HG02885 (cell line): ENCODE measurements around the gene GAL3ST1.
"Not testable (repeated sequence)": the region's sequence is repeated elsewhere in the genome, so short reads cannot be mapped to it uniquely, and the experiment has no call there.

Experiments used
- ATAC-seq: cut with Tn5 transposase; IDR thresholded peaks from one replicate; pipeline ENCODE4 v1.9.1; 2021; ENCODE audit warnings: mild to moderate bottlenecking; ENCODE audit not compliant: unreplicated experiment, poor library complexity

GAL3ST1 gene, protein sequence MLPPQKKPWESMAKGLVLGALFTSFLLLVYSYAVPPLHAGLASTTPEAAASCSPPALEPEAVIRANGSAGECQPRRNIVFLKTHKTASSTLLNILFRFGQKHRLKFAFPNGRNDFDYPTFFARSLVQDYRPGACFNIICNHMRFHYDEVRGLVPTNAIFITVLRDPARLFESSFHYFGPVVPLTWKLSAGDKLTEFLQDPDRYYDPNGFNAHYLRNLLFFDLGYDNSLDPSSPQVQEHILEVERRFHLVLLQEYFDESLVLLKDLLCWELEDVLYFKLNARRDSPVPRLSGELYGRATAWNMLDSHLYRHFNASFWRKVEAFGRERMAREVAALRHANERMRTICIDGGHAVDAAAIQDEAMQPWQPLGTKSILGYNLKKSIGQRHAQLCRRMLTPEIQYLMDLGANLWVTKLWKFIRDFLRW

DNA sequence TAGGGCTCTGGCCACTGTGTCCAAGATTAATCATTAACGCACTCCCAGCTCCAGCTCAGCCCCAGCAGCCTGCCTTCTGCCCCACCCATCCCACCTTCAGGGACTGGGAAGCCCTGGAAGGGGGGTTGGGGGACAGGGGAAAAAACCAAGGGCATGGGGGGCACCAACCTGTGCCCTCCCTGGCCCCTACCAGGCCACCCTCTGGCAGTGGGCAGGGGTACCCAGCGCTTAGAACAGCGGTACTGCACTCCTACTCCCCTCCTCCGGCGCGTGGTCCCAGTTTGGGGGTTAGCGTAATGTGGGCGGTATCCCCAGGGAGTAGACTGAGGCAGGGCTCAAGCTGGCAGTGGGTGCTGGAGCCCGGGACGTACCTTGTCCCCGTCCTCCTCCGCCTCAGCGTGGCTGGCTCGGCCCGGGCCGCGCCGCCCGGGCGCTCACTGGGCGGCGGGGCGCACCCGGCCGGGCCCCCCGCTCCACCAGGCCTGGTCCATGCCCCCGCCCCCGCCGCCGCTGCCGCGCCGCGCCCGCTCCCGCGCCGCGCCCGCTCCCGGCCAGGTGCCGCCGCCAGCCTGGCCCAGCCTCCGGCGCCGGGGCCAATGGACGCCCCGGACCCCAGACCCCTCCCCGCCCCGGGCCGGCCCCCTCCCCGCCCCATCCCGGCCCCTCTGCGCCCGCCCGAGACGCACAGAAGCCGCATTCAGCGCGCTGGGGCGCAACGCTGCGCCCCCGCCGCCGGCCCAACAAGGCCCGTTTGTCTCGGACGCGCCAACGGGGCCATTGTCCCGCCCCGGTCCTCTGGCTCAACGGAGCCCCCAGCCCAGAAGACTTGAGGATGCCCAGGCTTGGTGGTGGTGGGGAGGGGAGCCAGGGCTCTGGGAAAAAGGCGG lies at the start of gene GAL3ST1:
TSS of gene GAL3ST1 (minus strand) at position 571 of the 887 bp plus-strand sequence. CDS start 17,273 bp downstream, outside the sequence.
- ATAC-seq, result no peak

DNA sequence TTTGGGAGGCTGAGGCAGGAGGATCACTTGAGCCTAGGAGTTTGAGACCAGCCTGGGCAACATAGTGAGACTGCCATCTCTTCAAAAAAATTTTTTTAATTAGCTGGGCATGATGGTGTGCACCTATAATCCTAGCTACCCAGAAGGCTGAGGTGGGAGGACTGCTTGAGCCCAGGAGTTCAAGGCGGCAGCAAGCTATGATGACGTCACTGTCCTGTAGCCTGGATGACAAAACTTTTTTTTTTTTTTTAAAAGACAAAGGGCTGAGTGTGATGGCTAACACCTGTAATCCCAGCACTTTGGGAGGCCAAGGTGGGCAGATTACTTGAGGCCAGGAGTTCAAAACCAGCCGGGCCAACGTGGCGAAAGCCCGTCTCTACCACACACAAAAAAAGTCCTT lies 45.4 kb upstream of the GAL3ST1 start:
- ATAC-seq, result not testable (repeated sequence)

DNA sequence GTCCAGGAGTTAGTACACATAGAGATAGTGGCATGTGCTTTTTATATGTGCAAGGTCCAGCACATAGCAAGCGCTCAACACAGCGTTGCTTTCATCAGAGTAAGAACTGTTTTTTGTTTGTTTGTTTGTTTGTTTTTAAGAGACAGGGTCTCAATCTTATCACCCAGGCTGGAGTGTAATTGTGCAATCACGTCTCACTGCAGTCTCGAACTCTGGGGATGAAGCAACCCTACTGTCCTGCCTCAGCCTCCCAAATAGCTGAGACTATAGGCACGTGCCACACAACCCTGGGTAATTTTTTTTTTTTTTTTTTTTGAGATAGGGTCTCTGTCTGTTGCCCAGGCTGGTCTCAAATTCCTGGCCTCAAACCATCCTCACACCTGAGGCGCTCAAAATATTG lies 43.4 kb upstream of the GAL3ST1 start:
- no peak for ATAC-seq

DNA sequence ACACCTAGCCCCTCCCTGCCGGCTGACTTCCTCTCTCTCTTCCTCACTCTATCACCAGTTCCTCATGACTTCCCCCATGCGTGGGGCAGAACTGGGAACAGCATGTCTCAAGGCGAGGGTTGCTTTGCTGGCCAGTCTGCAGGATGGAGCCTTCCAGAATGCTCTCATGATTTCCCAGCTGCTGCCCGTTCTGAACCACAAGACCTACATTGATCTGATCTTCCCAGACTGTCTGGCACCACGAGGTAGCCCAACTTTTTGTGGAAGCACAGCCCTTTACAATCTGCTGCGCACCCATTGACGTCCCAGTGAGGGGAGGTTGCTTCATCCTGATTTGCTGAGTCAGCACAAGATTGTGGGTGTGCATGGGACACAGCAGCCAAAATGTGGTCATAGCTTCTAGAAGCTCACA lies 41.1 kb upstream of the GAL3ST1 start:
- ATAC-seq, result no peak

DNA sequence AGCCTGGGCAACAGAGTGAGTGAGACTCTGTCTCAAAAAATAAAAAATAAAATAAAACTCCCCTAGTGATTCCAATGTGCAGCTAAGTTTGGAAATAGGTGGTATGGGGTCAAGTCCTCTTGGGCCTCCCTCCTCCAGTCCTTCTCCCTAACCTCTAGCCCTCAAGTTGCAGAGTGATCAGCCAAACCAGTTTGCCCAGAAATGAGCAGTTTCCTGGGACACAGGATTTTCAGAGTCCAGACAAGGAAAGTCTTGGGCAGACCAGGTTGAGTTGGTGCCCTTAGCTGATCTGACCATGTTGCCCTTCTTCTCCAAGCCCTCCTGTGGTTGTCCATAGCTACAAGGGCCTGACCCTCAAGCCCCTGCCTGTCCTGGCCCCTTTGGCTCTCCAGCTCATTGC lies 40.4 kb upstream of the GAL3ST1 start:
- no peak for ATAC-seq

DNA sequence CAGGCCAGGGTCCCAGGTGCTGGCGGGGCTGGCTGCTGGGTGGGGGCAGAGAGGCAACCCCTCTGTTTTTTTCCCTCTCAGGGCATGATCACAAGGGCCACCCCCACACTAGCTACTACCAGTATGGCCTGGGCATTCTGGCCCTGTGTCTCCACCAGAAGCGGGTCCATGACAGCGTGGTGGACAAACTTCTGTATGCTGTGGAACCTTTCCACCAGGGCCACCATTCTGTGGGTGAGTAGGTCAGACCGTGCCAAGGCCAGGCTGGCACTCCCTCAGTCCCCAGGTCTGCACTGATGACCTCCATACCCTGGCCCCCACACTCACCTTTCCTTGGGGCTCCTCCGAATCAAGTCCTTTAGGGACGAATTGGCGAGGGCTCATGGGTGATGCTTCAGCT lies 39.8 kb upstream of the GAL3ST1 start:
- no peak for ATAC-seq

DNA sequence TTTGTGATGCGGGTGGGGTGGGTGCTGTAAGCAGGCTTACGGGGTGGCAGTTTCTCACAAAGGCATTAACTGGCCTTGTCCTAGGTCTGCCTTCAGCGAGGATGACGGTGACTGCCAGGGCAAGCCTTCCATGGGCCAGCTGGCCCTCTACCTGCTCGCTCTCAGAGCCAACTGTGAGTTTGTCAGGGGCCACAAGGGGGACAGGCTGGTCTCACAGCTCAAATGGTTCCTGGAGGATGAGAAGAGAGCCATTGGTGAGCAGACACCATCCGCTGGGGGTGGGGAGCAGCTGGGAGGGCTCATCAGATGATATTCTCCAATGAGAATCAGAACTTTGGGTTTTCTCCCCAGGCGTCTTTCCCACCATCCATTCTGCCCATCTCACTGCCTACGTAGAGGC lies 38.3 kb upstream of the GAL3ST1 start:
- no peak for ATAC-seq

DNA sequence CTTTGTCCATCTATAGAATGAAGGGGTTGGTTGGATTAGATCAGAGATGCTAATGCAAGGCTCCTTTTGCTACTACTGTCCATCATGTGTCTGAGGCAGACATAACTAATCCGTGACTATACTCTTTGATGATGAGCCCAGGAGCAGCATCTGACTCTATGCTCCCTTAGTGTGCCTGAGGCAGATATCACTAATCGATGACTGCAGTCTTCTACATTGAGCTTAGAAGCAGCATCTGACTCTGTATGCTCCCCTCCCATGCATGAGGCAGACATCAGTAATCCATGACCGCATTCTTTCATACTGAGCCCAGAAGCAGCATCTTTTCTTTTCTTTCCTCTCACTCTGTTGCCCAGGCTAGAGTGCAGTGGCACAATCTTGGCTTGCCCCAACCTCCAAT lies 36.7 kb upstream of the GAL3ST1 start:
- ATAC-seq, result no peak

DNA sequence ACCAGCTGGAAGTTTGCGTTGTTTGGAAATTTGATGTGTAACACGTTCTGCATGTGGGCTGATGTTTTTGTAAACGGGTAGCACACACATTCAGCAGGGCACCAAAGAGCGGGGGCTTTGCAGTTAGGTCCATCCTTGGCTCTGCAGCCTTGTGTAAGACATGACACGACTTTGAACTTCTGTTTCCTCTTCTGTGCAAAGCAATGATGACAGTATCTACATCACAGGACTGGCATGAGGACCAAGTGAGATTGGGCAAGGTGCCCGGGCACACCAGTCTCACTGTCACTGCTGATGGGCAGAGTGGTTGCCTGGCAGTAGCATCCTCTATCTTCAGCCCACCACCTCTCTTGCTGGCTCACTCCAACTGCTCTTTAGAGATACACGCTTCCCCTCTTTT lies 35.8 kb upstream of the GAL3ST1 start:
- no peak for ATAC-seq

DNA sequence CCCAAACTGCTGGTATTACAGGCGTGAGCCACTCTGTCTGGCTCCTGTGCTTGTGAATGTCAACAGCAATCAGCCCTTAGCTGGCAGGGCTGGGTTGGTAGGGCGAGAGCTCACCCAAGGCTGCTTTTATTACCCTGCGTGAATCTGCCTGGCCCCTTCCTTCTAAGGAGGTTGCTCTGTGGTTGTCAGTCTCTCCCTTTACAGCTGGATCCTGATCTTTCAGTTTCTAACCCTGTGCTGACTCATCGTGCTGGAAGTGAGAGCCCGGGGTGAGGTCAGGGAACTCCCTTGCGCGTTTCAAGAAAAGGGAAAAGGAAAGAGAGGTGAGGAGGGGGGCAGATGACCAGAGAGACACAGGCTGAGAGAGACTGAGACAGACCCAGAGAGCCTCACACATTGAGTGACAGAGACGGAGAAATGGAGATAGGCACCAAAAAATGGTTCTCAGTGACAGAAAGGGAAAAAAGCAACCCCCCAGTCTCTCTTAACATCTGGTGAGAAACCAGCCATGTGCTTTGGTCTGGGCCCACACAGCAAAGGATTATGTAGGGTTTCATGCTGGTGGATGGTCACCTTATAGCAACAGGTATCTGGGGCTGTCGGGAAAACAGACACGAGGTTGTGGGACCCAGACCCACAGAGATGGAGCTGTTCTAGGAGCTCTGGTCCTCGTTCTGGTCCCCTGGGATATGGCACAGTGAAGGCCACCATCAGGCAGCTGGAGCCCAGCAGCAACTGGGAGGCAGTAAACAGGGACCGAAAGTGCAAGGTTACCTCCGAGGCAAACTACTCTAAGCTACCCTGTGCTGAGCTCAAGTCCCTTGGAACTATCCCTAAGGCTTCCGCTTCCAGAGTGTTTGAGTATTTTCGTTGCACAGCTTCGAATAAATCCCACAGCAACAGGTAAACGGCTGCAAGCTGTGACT lies 35.1 kb upstream of the GAL3ST1 start:
- no peak for ATAC-seq

DNA sequence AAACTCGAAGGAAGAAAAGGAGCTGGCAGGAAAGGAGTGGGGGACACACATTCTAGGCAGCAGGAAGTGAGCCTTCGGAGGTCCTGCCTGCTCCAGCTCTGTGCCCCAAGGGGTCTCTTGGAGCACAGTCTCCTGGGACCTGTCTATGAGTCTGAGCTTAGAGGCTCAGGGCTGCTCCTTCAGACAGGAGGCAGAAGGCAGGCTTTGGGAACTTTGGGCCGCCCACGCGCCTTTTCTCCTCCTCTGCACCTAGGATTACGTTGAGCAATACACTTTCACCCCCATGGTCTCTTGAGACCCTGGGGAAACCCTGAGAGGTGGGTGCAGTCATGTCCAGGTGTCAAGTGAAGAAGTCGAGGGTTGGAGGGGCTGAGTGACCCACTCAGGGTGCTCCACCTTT lies 33.5 kb upstream of the GAL3ST1 start:
- no peak for ATAC-seq

DNA sequence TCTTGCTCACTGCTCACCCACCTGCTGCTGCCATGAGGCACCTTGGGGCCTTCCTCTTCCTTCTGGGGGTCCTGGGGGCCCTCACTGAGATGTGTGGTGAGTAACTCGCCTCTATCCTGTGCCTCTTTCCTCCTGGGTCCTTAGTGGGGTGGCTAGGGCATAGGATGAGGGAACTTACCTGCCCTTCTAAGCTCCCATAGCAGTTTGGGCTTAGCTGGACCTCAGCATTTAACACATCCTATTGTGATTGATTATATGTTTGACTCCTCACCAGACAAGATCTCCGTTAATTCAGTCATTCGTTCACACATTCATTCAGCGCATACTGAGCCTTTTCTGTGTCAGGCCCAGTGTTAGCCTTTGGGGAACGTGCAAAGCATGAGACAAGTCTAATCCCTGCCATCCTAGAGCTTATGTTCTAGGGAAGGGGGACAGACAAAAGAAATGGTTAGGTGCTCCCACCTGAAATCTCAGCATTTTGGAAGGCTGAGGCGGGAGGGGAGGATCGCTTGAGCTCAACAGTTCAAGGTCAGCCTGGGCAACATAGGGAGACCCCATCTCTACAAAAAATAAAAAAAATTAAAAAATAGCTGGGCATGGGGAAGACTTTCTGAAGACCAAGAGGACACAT lies 33.0 kb upstream of the GAL3ST1 start:
- ATAC-seq, result no peak

DNA sequence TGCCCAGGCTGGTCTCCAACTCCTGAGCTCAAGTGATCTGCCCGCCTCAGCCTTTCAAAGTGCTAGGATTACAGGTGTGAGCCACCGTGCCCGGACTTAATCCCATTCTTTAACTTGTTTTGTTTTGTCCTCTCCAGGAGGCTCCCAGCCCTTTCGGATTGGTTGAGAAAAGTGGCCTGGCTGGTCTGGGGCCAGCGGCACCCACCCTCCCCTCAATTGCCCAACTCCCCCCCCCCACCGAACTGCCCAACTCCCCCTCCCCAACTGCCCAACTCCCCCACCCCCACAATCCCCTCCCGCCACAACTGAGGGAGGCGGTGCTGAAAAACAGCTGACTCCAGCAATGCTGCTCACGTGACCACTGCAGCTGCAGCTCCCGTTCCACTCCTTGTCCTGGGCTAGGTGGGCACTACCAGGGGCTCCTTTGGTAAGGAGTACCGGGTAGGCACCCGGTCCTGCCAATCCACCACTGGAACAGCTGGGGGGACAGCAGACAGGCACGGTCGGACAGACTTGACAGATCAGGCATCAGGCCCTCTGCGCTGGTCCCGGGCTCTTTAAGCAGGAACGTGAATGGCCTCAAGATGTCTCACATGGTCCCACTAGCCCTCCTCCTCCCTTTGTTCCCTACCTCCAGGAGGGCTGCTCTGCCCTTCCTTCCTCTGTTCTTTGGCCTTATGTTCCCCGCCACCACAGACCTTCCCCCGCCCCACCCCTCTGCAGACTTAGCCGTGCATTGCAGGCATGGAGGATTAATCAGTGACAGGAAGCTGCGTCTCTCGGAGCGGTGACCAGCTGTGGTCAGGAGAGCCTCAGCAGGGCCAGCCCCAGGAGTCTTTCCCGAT lies 32.2 kb upstream of the GAL3ST1 start, which contains the start of gene TCN2:
TSS of gene TCN2 (plus strand) at position 720 of the 845 bp plus-strand sequence. CDS start 158 bp downstream, outside the sequence.
- no peak for ATAC-seq

DNA sequence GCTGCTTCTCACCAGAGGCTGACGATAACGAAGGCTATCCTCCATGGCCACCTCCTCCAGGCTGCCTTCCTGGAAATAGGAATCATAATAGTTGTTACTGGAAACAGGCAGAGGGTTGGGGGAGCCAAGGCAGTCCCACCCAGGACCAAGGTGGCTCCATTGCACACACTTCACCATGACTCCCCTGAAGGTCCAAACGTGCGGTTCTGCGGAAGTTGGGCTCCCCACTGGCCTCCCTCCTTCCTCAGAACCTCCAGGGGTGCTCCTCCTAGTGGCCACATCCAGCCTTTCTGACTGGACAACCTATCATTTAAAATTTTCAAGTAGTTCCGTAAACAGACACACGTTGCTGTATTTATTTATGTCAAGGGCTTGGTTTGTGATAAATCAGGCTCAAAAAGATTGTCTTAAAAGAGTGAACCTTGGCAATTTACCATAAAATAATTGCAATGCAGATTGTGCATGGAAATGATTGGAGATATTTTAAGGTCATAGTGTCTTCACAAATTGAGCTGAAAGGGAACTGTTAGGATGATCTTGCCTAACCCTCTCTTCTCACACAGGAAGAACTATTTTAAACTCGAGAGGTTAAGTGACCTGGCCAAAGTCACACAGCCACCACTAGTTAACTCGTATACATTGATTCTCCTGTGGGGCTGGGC lies 31.1 kb upstream of the GAL3ST1 start:
- no peak for ATAC-seq

DNA sequence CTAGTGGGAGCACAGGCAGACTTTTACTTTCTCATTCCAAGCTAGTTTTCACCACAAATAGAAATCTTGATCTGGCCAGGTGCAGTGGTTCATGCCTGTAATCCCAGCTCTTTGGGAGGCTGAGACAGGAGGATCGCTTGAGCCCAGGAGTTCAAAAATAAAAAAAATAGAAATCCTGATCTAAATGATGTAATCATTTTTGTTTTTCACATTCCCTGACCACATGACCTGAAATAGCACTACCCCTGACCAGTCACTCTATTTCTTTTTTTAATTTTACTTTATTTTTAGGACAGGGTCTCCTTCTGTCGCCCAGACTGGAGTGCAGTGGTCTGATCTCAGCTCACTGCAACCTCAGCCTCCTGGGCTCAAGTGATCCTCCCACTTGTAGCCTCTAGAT lies 30.3 kb upstream of the GAL3ST1 start:
- no peak for ATAC-seq

DNA sequence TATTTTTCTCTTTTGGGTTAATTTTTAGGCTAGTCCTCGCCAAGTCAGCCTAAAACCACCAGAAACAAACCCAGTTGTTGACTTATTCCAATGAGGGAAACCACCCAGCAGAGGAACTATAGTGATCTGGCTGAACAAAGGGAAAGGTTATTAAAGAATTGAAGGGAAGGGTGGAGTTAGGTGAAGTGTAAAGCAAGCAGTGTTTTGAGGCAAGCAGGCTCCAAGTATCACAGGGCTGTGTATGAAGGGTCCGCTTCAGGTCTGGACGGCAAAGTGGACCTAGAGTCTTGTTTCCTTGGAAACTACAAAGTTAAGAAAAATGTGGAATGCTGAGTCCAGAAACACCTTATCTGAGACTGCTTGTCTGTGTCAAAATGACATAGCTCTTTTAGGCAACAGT lies 29.3 kb upstream of the GAL3ST1 start:
- ATAC-seq, result no peak

DNA sequence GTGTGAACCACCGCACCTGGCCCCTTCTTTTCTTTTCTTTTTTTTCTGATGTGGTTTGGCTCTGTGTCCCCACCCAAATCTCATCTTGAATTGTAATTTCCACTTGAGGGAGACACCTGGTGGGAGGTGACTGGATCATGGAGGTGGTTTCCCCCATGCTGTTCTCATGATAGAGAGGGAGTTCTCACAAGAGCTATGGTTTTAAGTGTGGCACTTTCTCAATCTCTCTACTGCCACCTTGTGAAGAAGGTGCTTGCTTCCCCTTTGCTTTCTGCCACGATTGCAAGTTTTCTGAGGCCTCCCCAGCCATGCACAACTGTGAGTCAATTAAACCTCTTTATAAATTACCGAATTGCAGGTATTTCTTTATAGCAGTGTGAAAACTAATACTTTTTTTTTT lies 27.6 kb upstream of the GAL3ST1 start:
- no peak for ATAC-seq

DNA sequence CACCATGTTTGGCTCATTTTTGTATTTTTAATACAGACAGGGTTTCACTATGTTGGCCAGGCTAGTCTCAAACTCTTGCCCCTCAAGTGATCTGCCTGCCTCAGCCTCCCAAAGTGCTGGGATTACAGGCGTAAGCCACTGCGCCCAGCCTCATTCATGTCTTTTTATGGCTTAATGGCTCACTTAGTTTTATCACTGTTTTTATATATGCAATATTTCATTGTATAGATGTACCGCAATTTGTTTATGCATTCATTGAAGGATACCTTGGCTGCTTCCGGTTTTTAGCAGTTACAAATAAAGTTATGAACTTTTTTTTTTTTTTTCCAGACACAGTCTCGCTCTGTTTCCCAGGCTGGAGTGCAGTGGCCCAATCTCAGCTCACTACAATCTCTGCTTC lies 27.0 kb upstream of the GAL3ST1 start:
- no peak for ATAC-seq
